Measurements from ENCODE around the gene SYCE1.

DNA sequence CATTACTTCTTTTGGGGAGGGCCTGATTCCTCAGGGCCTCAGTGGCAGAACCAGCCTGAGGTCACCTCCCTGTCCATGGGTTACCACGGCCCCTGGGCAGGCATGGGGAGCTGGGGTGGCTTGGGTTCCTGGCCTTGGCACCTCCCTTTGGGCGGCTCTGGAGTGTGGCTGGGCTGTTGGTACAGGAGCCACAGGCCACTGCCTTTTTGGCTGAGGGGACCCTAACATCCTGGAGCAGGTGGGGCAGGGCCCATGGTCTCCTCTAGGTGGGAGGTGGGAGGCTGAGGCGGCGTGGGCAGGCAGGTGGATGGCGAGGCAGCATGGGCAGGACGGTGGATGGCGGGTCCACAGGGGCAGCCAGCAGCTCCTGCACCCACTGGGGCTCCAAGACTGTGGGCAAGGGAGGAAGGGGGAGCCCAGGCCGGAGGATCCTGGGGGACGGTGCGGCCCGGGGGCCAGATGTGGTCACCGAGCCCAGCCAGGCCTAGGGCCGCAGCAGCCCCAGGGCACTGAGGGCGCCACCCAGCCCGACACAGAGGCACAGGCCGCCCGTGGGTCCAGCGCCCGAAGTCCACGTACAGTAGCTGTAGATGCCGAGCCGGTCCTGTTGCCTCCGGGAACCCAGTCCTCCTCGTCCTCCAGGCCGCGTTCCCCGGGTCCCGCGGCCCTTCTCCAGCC lies 2.4 kb upstream of the SYCE1 start:
- no peak for TF ChIP-seq GABPA (IDR thresholded peaks at IDR 0.05 in 1 of 2, conservative IDR thresholded peaks at IDR 0.05 in 1 of 2)
- TF ChIP-seq, protein P1, sequence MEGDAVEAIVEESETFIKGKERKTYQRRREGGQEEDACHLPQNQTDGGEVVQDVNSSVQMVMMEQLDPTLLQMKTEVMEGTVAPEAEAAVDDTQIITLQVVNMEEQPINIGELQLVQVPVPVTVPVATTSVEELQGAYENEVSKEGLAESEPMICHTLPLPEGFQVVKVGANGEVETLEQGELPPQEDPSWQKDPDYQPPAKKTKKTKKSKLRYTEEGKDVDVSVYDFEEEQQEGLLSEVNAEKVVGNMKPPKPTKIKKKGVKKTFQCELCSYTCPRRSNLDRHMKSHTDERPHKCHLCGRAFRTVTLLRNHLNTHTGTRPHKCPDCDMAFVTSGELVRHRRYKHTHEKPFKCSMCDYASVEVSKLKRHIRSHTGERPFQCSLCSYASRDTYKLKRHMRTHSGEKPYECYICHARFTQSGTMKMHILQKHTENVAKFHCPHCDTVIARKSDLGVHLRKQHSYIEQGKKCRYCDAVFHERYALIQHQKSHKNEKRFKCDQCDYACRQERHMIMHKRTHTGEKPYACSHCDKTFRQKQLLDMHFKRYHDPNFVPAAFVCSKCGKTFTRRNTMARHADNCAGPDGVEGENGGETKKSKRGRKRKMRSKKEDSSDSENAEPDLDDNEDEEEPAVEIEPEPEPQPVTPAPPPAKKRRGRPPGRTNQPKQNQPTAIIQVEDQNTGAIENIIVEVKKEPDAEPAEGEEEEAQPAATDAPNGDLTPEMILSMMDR (IDR thresholded peaks at IDR 0.05; ENCODE audit: low read depth, low read length, missing input control) = no peak
- TF ChIP-seq YY1 (IDR thresholded peaks at IDR 0.05) = no peak
- TF ChIP-seq, protein P2, sequence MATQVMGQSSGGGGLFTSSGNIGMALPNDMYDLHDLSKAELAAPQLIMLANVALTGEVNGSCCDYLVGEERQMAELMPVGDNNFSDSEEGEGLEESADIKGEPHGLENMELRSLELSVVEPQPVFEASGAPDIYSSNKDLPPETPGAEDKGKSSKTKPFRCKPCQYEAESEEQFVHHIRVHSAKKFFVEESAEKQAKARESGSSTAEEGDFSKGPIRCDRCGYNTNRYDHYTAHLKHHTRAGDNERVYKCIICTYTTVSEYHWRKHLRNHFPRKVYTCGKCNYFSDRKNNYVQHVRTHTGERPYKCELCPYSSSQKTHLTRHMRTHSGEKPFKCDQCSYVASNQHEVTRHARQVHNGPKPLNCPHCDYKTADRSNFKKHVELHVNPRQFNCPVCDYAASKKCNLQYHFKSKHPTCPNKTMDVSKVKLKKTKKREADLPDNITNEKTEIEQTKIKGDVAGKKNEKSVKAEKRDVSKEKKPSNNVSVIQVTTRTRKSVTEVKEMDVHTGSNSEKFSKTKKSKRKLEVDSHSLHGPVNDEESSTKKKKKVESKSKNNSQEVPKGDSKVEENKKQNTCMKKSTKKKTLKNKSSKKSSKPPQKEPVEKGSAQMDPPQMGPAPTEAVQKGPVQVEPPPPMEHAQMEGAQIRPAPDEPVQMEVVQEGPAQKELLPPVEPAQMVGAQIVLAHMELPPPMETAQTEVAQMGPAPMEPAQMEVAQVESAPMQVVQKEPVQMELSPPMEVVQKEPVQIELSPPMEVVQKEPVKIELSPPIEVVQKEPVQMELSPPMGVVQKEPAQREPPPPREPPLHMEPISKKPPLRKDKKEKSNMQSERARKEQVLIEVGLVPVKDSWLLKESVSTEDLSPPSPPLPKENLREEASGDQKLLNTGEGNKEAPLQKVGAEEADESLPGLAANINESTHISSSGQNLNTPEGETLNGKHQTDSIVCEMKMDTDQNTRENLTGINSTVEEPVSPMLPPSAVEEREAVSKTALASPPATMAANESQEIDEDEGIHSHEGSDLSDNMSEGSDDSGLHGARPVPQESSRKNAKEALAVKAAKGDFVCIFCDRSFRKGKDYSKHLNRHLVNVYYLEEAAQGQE (IDR thresholded peaks at IDR 0.05) = no peak
- TF ChIP-seq TAF1 (conservative IDR thresholded peaks at IDR 0.05) = no peak
- TF ChIP-seq FOXA1 (IDR thresholded peaks at IDR 0.05) = no peak
- TF ChIP-seq RAD21 (IDR thresholded peaks at IDR 0.05) = no peak
- no peak for TF ChIP-seq EGR1 (IDR thresholded peaks at IDR 0.05; ENCODE audit: low read depth in 2 of 2)
- TF ChIP-seq, protein P3, sequence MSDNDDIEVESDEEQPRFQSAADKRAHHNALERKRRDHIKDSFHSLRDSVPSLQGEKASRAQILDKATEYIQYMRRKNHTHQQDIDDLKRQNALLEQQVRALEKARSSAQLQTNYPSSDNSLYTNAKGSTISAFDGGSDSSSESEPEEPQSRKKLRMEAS (IDR thresholded peaks at IDR 0.05) = no peak

Data from liver (tissue), 3 donors.